K562 (cell line): ENCODE measurements around the gene PSMD13. TPM values are rescaled to one million over a fixed set of nuclear protein-coding genes. Genes with fewer than 3 reads are reported as not detected.
A peak's percentile ranks its signal among the peaks of the same experiment; 100 is the strongest.

Experiments used
- ATF7 ChIP-seq: fragments of 450-650 bp; IDR thresholded peaks from 2 replicates; pipeline ENCODE4 v1.7.1; 2014; ENCODE audit warnings: mild to moderate bottlenecking, moderate library complexity
- KLF1 ChIP-seq: fragments of 450-650 bp; IDR thresholded peaks from 2 replicates; pipeline ENCODE4 v1.6.1; 2016; ENCODE audit warnings: missing genetic modification characterization, missing compliant biosample characterization
- MTA3 ChIP-seq: fragments of 450-650 bp; formaldehyde crosslinking; IDR thresholded peaks from 2 replicates; pipeline ENCODE4 v1.6.1; 2017; ENCODE audit warnings: mild to moderate bottlenecking, borderline replicate concordance
- PHB ChIP-seq: fragments of 250-450 bp; sonication (Bioruptor Pico); IDR thresholded peaks from 2 replicates; pipeline ENCODE4 v1.5.0; 2021
- POLR3G ChIP-seq: IDR thresholded peaks from 2 replicates; pipeline ENCODE4 v1.6.1; 2011; ENCODE audit not compliant: insufficient read length, insufficient replicate concordance; ENCODE audit errors: extremely low read depth
- POU5F1 ChIP-seq: fragments of 150-350 bp; IDR thresholded peaks from 2 replicates; pipeline ENCODE4 v1.6.1; 2014; ENCODE audit warnings: borderline replicate concordance, low read length, low read depth, mild to moderate bottlenecking; ENCODE audit not compliant: partially characterized antibody
- RBM22 ChIP-seq: fragments of 200-400 bp; formaldehyde crosslinking; IDR thresholded peaks from 2 replicates; pipeline ENCODE4 v1.6.1; 2018; ENCODE audit warnings: low read length, low read depth; ENCODE audit not compliant: poor library complexity, severe bottlenecking
- REST ChIP-seq, 2 experiments: fragments of 450-650 bp; formaldehyde crosslinking in 1 of 2; IDR thresholded peaks; 2 replicates each; pipeline versions ENCODE4 v1.4.0 to v1.6.1; 2014 to 2020; ENCODE audit warnings: mild to moderate bottlenecking in 2 of 2, borderline replicate concordance in 1 of 2, low read depth in 1 of 2
- TCF7L2 ChIP-seq: fragments of 150-350 bp; IDR thresholded peaks from 2 replicates; pipeline ENCODE4 v1.6.1; 2016; ENCODE audit warnings: low read depth, mild to moderate bottlenecking, low read length, moderate library complexity
- ZBTB12 ChIP-seq: fragments of 250-450 bp; sonication (Bioruptor Pico); IDR thresholded peaks from 2 replicates; pipeline ENCODE4 v1.4.0; 2020
- ZBTB49 ChIP-seq: sonication (generic); formaldehyde crosslinking; IDR thresholded peaks from 2 replicates; pipeline ENCODE4 v1.8.0; 2022; ENCODE audit warnings: missing genetic modification reagents, mild to moderate bottlenecking, borderline replicate concordance
- ZHX1 ChIP-seq: fragments of 150-350 bp; conservative IDR thresholded peaks from 2 replicates; pipeline ENCODE4 v1.6.1; 2014; ENCODE audit warnings: low read length
- polyA plus RNA-seq, 8 experiments: library from polyadenylated mRNA; depleted of rRNA in 4 of 8; stranded (reverse) in 5 of 8; unstranded in 3 of 8; fragments of >200 nt; fragmentation: Nextera tagmentation in 2 of 8; fragmentation: Illumina TruSeq in 1 of 8; extraction: Ambion mirVana in 2 of 8; extraction: Trizol in 1 of 8; gene quantifications; 2 replicates each; pipeline versions ENCODE4 v1.2.1 to v1.2.3, GENCODE V29; 2011 to 2014; ENCODE audit warnings: inconsistent platforms in 1 of 8, missing spikeins in 1 of 8
- total RNA-seq, 7 experiments: library from RNA; depleted of rRNA in 6 of 7; stranded (reverse); fragments of >200 nt in 6 of 7; fragmentation: Illumina TruSeq in 2 of 7; extraction: Trizol in 2 of 7; gene quantifications; 2 replicates each; pipeline versions ENCODE4 v1.2.1 to v1.2.3, GENCODE V29; 2011 to 2021; ENCODE audit warnings: low replicate concordance in 1 of 7

The PSMD13 gene
- total and polyA plus RNA-seq, 9 of the 15 experiments (the other 6 are each of a cell fraction or from before 2014, with no cell fraction given) = 185 to 383 (median 267) TPM

GRCh38 chr11:287821-288477 is 51.2 kb downstream of the PSMD13 start (continued):
- TF ChIP-seq REST (IDR thresholded peaks at IDR 0.05; ENCODE audit: borderline replicate concordance) = no peak
- 0 out of 2 replicates have a peak, but pooled peaks have one; percentile 59 for TF ChIP-seq REST (CRISPR knock-in tag; IDR thresholded peaks at IDR 0.05; ENCODE audit: low read depth)
- peak; percentile 24; the same call in 1 of the 2 replicates for TF ChIP-seq MTA3
- TF ChIP-seq ATF7 = peak; percentile 22; the same call in 1 of the 2 replicates
- TF ChIP-seq ZHX1 = no peak
- TF ChIP-seq RBM22 = no peak
- no peak for TF ChIP-seq TCF7L2
- no peak for TF ChIP-seq POU5F1
- TF ChIP-seq PHB (CRISPR knock-in tag) = 0 out of 2 replicates have a peak, but pooled peaks have one; percentile 13
- 0 out of 2 replicates have a peak, but pooled peaks have one; percentile 17 for TF ChIP-seq KLF1 (tag)
- TF ChIP-seq ZBTB49 (CRISPR knock-in tag) = no peak
- TF ChIP-seq ZBTB12 = no peak
- TF ChIP-seq POLR3G = no peak
